Panc1 (cell line): ENCODE data around the gene OBP2A. TPM values are rescaled to one million over a fixed set of nuclear protein-coding genes. Genes with fewer than 3 reads are reported as not detected.

Experiments used
- ATAC-seq: fragments of 200-7000 bp; cut with Tn5 transposase; 2 replicates; pipeline ENCODE4 v1.9.1; 2020; ENCODE audit warnings: mild to moderate bottlenecking, moderate library complexity
- BruUV-seq: library from RNA; stranded (reverse); fragments of 400-500 nt; replicated peaks from 2 replicates; lab custom pipeline; 2021; lab: Mats Ljungman, UMichigan
- CTCF ChIA-PET: fragments of 300-600 bp; sonication (Branson Sonifier 250); formaldehyde crosslinking; loops from one replicate; lab custom pipeline; 2022; ENCODE audit warnings: antibody characterized with exemption; lab: Charles Lee
- POLR2A ChIA-PET: fragments of 300-600 bp; sonication (Branson Sonifier 250); formaldehyde crosslinking; loops from one replicate; lab custom pipeline; 2022; ENCODE audit warnings: antibody characterized with exemption; lab: Charles Lee
- DNase-seq: peaks from one replicate; pipeline ENCODE4 v3.0.0-alpha.2; 2010; ENCODE audit warnings: low read depth, low spot score
- H3K27ac ChIP-seq: 2 replicates; pipeline ENCODE4 v1.5.1; 2011; ENCODE audit warnings: mild to moderate bottlenecking, low read length, inconsistent platforms
- H3K27me3 ChIP-seq: fragments of 200-500 bp; sonication (Bioruptor generic); 2 replicates; pipeline ENCODE4 v1.6.0; 2014; ENCODE audit warnings: low read length, inconsistent platforms; ENCODE audit not compliant: control insufficient read depth, insufficient read depth
- H3K36me3 ChIP-seq: fragments of 200-500 bp; sonication (Bioruptor generic); 2 replicates; pipeline ENCODE4 v1.5.1; 2014; ENCODE audit warnings: inconsistent platforms, mild to moderate bottlenecking, low read length, moderate library complexity; ENCODE audit not compliant: control insufficient read depth, insufficient read depth
- H3K4me1 ChIP-seq: 2 replicates; pipeline ENCODE4 v1.5.1; 2011; ENCODE audit warnings: inconsistent platforms, mild to moderate bottlenecking, low read length, moderate library complexity; ENCODE audit not compliant: control insufficient read depth, insufficient read depth
- H3K4me3 ChIP-seq, 2 experiments: 2 replicates each; pipeline ENCODE4 v1.5.1; 2011 to 2012; ENCODE audit warnings: low read depth in 2 of 2, low read length in 2 of 2, mild to moderate bottlenecking in 2 of 2, inconsistent platforms in 1 of 2, moderate library complexity in 1 of 2
- H3K9me3 ChIP-seq: fragments of 200-500 bp; sonication (Bioruptor generic); 2 replicates; pipeline ENCODE4 v1.5.1; 2014; ENCODE audit warnings: low read depth, mild to moderate bottlenecking, inconsistent platforms, low read length, moderate library complexity; ENCODE audit not compliant: control insufficient read depth, insufficient read depth
- POLR2AphosphoS5 ChIP-seq: IDR thresholded peaks from 2 replicates; pipeline ENCODE4 v1.6.1; 2012; ENCODE audit warnings: mild to moderate bottlenecking, low read depth, low read length, moderate library complexity
- REST ChIP-seq, 2 experiments: IDR thresholded peaks; 2 replicates each; pipeline ENCODE4 v1.6.1; 2011 to 2012; ENCODE audit warnings: low read depth in 2 of 2, control low read depth in 1 of 2, low read length in 1 of 2, mild to moderate bottlenecking in 1 of 2, moderate library complexity in 1 of 2; ENCODE audit not compliant: insufficient read depth in 1 of 2
- SIN3A ChIP-seq: IDR thresholded peaks from 2 replicates; pipeline ENCODE4 v1.6.1; 2012; ENCODE audit warnings: low read depth, mild to moderate bottlenecking, low read length, moderate library complexity, borderline replicate concordance; ENCODE audit not compliant: insufficient read depth
- TCF7L2 ChIP-seq: IDR thresholded peaks from 2 replicates; pipeline ENCODE4 v1.6.1; 2011; ENCODE audit warnings: mild to moderate bottlenecking, low read depth, low read length, inconsistent platforms
- in situ Hi-C: cut with HindIII; loops from 2 replicates; pipeline ENCODE4 v1.10.0; 2016; ENCODE audit warnings: low sequenced_read_pairs, low pct_unique_long_range_greater_than_20kb
- intact Hi-C: fragments of 100-400 bp; cut with micrococcal nuclease; formaldehyde crosslinking; loops from one replicate; pipeline ENCODE4 v1.10.0; 2022; ENCODE audit not compliant: unreplicated experiment
- total RNA-seq: library from RNA; stranded (reverse); gene quantifications from one replicate; pipeline ENCODE4 v1.2.1, GENCODE V29; 2021; ENCODE audit not compliant: unreplicated experiment
- TF ChIP-seq, protein P1 (sequence below): fragments of 450-650 bp; IDR thresholded peaks from 2 replicates; pipeline ENCODE4 v1.5.1; 2017; ENCODE audit warnings: mild to moderate bottlenecking

The OBP2A gene
- total RNA-seq, 1 experiment from 2014 or later, result not detected

GRCh38 chr9:135575995-135576631 lies 30.2 kb downstream of the OBP2A start:
- Histone ChIP-seq H3K27me3 (no peaks in the 10 kb centered on the region), H3K36me3 (no peaks in the 10 kb centered on the region), H3K4me1 (no peaks in the 10 kb centered on the region), H3K9me3 (no peaks in the 10 kb centered on the region), H3K27ac (no peak overlapping the region), H3K4me3 (no peak overlapping the region)
- DNase-seq (no peak), ATAC-seq (no peak)
- ChIA-PET POLR2A (no interaction called here), CTCF (no interaction called here)
- in situ Hi-C loops, result no loop called here
- TF ChIP-seq SIN3A (no peak), REST (IDR thresholded peaks at IDR 0.05; ENCODE audit: insufficient read depth in 1 of 2, low read depth in 2 of 2, low read length in 1 of 2) (no peak), POLR2AphosphoS5 (no peak), TCF7L2 (no peak)
- TF ChIP-seq, protein P1, sequence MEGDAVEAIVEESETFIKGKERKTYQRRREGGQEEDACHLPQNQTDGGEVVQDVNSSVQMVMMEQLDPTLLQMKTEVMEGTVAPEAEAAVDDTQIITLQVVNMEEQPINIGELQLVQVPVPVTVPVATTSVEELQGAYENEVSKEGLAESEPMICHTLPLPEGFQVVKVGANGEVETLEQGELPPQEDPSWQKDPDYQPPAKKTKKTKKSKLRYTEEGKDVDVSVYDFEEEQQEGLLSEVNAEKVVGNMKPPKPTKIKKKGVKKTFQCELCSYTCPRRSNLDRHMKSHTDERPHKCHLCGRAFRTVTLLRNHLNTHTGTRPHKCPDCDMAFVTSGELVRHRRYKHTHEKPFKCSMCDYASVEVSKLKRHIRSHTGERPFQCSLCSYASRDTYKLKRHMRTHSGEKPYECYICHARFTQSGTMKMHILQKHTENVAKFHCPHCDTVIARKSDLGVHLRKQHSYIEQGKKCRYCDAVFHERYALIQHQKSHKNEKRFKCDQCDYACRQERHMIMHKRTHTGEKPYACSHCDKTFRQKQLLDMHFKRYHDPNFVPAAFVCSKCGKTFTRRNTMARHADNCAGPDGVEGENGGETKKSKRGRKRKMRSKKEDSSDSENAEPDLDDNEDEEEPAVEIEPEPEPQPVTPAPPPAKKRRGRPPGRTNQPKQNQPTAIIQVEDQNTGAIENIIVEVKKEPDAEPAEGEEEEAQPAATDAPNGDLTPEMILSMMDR, result no peak
- BruUV-seq, result no TSS peak
- intact Hi-C loops, result no loop called here

- BruUV-seq, result no TSS peak
These were observed 31.3 kb downstream of the OBP2A start for GRCh38 chr9:135577256-135577655.

More at GRCh38 chr9:135577256-135577655, 31.3 kb downstream of the OBP2A start:
- DNase-seq, result no peak
- TF ChIP-seq REST (IDR thresholded peaks at IDR 0.05; ENCODE audit: insufficient read depth in 1 of 2, low read depth in 2 of 2, low read length in 1 of 2), result no peak
- no peak for TF ChIP-seq SIN3A
- TF ChIP-seq POLR2AphosphoS5, result no peak
- TF ChIP-seq, protein P1, result no peak
- no peak for TF ChIP-seq TCF7L2
- no peak for ATAC-seq
- H3K27ac ChIP-seq, result no peak overlapping the region
- in situ Hi-C loops (no loop called here), intact Hi-C loops (no loop called here)
- no peaks in the 10 kb centered on the region for H3K27me3 ChIP-seq
- ChIA-PET CTCF (no interaction called here), POLR2A (no interaction called here)
- no peaks in the 10 kb centered on the region for H3K4me1 ChIP-seq
- H3K36me3 ChIP-seq, result no peaks in the 10 kb centered on the region
- H3K4me3 ChIP-seq, result no peak overlapping the region
- no peaks in the 10 kb centered on the region for H3K9me3 ChIP-seq
